Loucy (cell line): ENCODE data around the gene PCDHA12.

Experiments used
- CTCF ChIP-seq: fragments of 200-600 bp; sonication (generic); conservative IDR thresholded peaks from 2 replicates; pipeline ENCODE4 v1.5.1; 2014; ENCODE audit warnings: mild to moderate bottlenecking, antibody characterized with exemption, low read length
- EZH2phosphoT487 ChIP-seq: fragments of 200-600 bp; IDR thresholded peaks from 2 replicates; pipeline ENCODE4 v1.6.1; 2018; ENCODE audit warnings: antibody characterized with exemption, mild to moderate bottlenecking, moderate library complexity, borderline replicate concordance

- TF ChIP-seq CTCF (no peak), EZH2phosphoT487 (no peak)
Measured at GRCh38 chr5:140883373-140883772, 8.3 kb downstream of the PCDHA12 start.
